DND-41 (cell line): ENCODE measurements around the gene GJB6.

Experiments used
- EZH2 ChIP-seq: IDR thresholded peaks from 3 replicates; pipeline ENCODE4 v1.6.1; 2012; ENCODE audit warnings: borderline replicate concordance, low read depth, mild to moderate bottlenecking, moderate library complexity, low read length, inconsistent platforms; ENCODE audit not compliant: severe bottlenecking
- TF ChIP-seq, protein P1 (sequence below): IDR thresholded peaks from 2 replicates; pipeline ENCODE4 v1.5.1; 2012; ENCODE audit warnings: borderline replicate concordance, low read length, moderate library complexity, mild to moderate bottlenecking; ENCODE audit not compliant: poor library complexity, severe bottlenecking; ENCODE audit errors: extremely low read depth

DNA sequence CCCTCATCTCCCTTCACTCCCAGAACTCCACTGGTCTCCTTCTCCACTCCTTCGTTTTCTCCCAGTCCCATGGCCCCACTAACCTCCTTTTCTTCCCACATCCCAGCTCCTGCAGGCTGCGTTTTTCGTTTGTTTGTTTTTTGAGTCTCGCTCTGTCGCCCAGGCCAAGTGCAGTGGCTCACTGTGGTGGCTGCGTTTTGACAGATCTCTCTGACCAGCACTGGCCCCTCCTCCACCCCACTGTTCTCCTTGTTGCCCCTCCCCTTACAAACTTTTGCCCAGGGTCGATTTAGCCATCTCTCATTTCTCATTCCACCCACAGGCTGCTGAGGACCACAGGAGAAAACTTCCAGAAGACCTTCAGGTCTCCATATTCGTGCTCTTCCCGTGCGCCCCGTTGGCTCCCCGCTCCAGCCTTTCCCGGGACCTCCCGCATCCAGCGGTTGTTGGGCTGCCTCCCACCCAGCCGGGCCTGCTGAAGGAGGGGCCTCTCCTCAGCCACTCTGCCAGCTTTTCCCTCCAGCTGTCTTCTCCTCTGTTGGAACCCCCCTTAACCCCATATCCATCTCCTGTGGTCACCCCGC, 40.6 kb upstream of the GJB6 start:
- TF ChIP-seq, protein P1, sequence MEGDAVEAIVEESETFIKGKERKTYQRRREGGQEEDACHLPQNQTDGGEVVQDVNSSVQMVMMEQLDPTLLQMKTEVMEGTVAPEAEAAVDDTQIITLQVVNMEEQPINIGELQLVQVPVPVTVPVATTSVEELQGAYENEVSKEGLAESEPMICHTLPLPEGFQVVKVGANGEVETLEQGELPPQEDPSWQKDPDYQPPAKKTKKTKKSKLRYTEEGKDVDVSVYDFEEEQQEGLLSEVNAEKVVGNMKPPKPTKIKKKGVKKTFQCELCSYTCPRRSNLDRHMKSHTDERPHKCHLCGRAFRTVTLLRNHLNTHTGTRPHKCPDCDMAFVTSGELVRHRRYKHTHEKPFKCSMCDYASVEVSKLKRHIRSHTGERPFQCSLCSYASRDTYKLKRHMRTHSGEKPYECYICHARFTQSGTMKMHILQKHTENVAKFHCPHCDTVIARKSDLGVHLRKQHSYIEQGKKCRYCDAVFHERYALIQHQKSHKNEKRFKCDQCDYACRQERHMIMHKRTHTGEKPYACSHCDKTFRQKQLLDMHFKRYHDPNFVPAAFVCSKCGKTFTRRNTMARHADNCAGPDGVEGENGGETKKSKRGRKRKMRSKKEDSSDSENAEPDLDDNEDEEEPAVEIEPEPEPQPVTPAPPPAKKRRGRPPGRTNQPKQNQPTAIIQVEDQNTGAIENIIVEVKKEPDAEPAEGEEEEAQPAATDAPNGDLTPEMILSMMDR: no peak
- TF ChIP-seq EZH2: no peak
